CD4-positive, alpha-beta memory T cell (primary cell): ENCODE data around the gene LRIG1. TPM values are rescaled to one million over a fixed set of nuclear protein-coding genes. Genes with fewer than 3 reads are reported as not detected.

ENCODE experiments used
- CTCF ChIA-PET: fragments of 350-600 bp; sonication (Branson Sonifier 250); formaldehyde crosslinking; loops from one replicate; lab custom pipeline; 2021; ENCODE audit warnings: inconsistent platforms; ENCODE audit not compliant: partially characterized antibody; lab: Charles Lee
- POLR2A ChIA-PET: fragments of 350-600 bp; sonication (Branson Sonifier 250); formaldehyde crosslinking; loops from one replicate; lab custom pipeline; 2021; ENCODE audit not compliant: partially characterized antibody; lab: Charles Lee
- DNase-seq, 5 donors: peaks; one replicate each; pipeline versions ENCODE4 v3.0.0 to v3.0.0-alpha.2; 2020 to 2022; ENCODE audit warnings: mixed read lengths in 1 of 5
- H3K27ac ChIP-seq: one replicate; pipeline ENCODE4 v1.7.0; 2013; ENCODE audit warnings: low read depth, low read length
- H3K27me3 ChIP-seq: 2 replicates; pipeline ENCODE4 v1.7.0; 2013; ENCODE audit warnings: mild to moderate bottlenecking, low read length, moderate library complexity; ENCODE audit not compliant: insufficient read depth
- H3K36me3 ChIP-seq: 2 replicates; pipeline ENCODE4 v1.7.0; 2013; ENCODE audit warnings: mild to moderate bottlenecking, low read length, moderate library complexity; ENCODE audit not compliant: insufficient read depth
- H3K4me1 ChIP-seq: 2 replicates; pipeline ENCODE4 v1.7.0; 2013; ENCODE audit warnings: mild to moderate bottlenecking, low read length, moderate library complexity; ENCODE audit not compliant: insufficient read depth
- H3K4me3 ChIP-seq, 2 donors: one replicate each; pipeline ENCODE4 v1.7.0; 2013; ENCODE audit warnings: low read length in 2 of 2, mild to moderate bottlenecking in 1 of 2
- H3K9me3 ChIP-seq, 2 donors: one replicate each; pipeline ENCODE4 v1.7.0; 2013; ENCODE audit warnings: low read length in 2 of 2, control low read depth in 1 of 2; ENCODE audit not compliant: control insufficient read depth in 1 of 2
- H3K27ac Mint-ChIP-seq, 7 donors: one replicate each; pipeline ENCODE4 v1.8.0; 2020 to 2021; ENCODE audit warnings: mixed read lengths in 7 of 7, mild to moderate bottlenecking in 6 of 7, inconsistent platforms in 3 of 7, moderate library complexity in 3 of 7
- H3K27me3 Mint-ChIP-seq, 2 donors: one replicate each; pipeline ENCODE4 v1.8.0; 2020 to 2021; ENCODE audit warnings: mixed read lengths in 2 of 2
- H3K36me3 Mint-ChIP-seq, 2 donors: one replicate each; pipeline ENCODE4 v1.8.0; 2020 to 2021; ENCODE audit warnings: mixed read lengths in 2 of 2, inconsistent platforms in 1 of 2, mild to moderate bottlenecking in 1 of 2
- H3K4me1 Mint-ChIP-seq, 4 donors: one replicate each; pipeline ENCODE4 v1.8.0; 2020 to 2021; ENCODE audit warnings: mixed read lengths in 4 of 4, mild to moderate bottlenecking in 1 of 4
- H3K4me3 Mint-ChIP-seq, 8 donors: one replicate each; pipeline ENCODE4 v1.8.0; 2020 to 2021; ENCODE audit warnings: mixed read lengths in 8 of 8, mild to moderate bottlenecking in 7 of 8, moderate library complexity in 6 of 8, inconsistent platforms in 3 of 8
- H3K9me3 Mint-ChIP-seq, 8 donors: one replicate each; pipeline ENCODE4 v1.8.0; 2020 to 2021; ENCODE audit warnings: mixed read lengths in 8 of 8, mild to moderate bottlenecking in 5 of 8, inconsistent platforms in 3 of 8, moderate library complexity in 1 of 8
- intact Hi-C: fragments of 100-400 bp; cut with micrococcal nuclease; formaldehyde crosslinking; loops from one replicate; pipeline ENCODE4 v1.15.1; 2023
- polyA plus RNA-seq, 2 donors: library from polyadenylated mRNA; unstranded; fragments of 300-500 nt; fragmentation: Illumina TruSeq; gene quantifications; one replicate each; pipeline ENCODE4 v1.2.3, GENCODE V29; 2021
- total RNA-seq, 2 experiments: library from RNA; stranded (reverse); gene quantifications; one replicate each; pipeline ENCODE4 v1.2.3, GENCODE V29; 2021

Gene LRIG1
- total and polyA plus RNA-seq, 4 experiments from 2014 or later: 28.6 to 71.7 (median 62.4) TPM

DNA sequence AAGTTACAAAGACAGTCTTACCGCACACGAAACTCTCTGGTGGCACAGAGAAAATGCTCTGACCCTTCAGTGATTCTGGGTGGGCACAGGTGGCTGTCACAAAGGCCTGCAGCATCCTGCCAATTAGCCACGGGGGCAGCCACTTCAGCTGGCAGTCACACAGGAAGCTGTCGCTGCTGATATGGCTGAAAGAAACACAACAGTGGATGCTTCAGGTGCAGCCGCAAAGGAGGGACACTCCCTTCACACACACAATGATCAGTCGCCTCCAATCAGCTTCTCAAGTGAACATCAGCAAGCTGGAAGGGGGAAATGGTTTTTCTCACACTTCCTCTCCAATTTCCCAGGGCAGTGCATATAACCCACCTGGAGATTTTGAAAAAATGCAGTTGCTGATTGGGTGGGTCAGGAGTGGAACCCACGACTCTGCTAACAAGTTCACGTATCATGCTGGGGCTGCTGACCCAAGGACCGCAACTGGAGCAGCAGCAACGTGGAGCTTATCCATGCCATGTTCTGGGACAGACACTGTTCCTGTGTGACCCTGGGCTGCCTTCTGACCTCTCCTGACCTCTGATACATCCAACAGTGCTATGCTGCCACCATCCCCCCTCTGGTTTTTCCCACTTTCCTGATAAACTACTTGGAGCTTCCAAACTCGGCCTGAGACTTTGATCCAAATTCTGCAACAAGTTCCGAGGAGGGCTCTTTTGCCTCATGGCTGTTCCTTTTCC, 106.6 kb downstream of the LRIG1 start:
- Histone ChIP-seq H3K27me3 (no peaks in the 10 kb centered on the region), H3K4me1 (peaks cover 59% of the 10 kb centered on the region), H3K27ac (peak overlapping the region; percentile 45), H3K9me3 (no peaks in the 10 kb centered on the region), H3K36me3 (peaks cover 33% of the 10 kb centered on the region), H3K4me3 (peak overlapping the region; percentile 44 to 49)
- CTCF ChIA-PET: interaction anchor here (0.9 to 5.1 kb wide), 18 partner anchors 9 to 428 kb away, joined by 3 to 53 read pairs (median 5); no protein-coding TSS in a partner anchor
- intact Hi-C loops: loop anchor here (1.0 to 10.0 kb wide), 6 partner anchors 15 to 611 kb away; partner anchors contain the start of gene LRIG1
- peak overlapping the region; percentile 90 to 99 (median 97) for H3K27ac Mint-ChIP-seq
- H3K4me3 Mint-ChIP-seq: peak overlapping the region; percentile 75 to 94 (median 90)
- no peaks in the 10 kb centered on the region for H3K9me3 Mint-ChIP-seq
- H3K36me3 Mint-ChIP-seq: peaks cover 41 to 74% of the 10 kb centered on the region in 2 donors
- POLR2A ChIA-PET: interaction anchor here (0.7 to 3.0 kb wide), 28 partner anchors 11 to 604 kb away, joined by 3 to 29 read pairs (median 5); partner anchors contain the start of genes KBTBD8 and LRIG1
- peak; percentile 74 to 83 (median 81) for DNase-seq
- peaks cover 50 to 61% (median 56%) of the 10 kb centered on the region in 4 donors for H3K4me1 Mint-ChIP-seq
- no peaks in the 10 kb centered on the region for H3K27me3 Mint-ChIP-seq

GRCh38 chr3:66393333-66394005, 107.4 kb downstream of the LRIG1 start:
- H3K27ac Mint-ChIP-seq: peak overlapping the region; percentile 90 to 99 (median 97)
- H3K36me3 Mint-ChIP-seq: peaks cover 44 to 71% of the 10 kb centered on the region in 2 donors
- peak overlapping the region; percentile 75 to 94 (median 90) for H3K4me3 Mint-ChIP-seq
- no peaks in the 10 kb centered on the region for H3K27me3 ChIP-seq
- peaks cover 32% of the 10 kb centered on the region for H3K36me3 ChIP-seq
- H3K27ac ChIP-seq: peak overlapping the region; percentile 45
- H3K4me1 Mint-ChIP-seq: peaks cover 51 to 68% (median 59%) of the 10 kb centered on the region in 4 donors
- H3K4me3 ChIP-seq: peak overlapping the region; percentile 44 to 49
- intact Hi-C loops: loop anchor here (1.0 to 10.0 kb wide), 6 partner anchors 15 to 611 kb away; partner anchors contain the start of gene LRIG1
- DNase-seq: peak in 2 of 5 donors; percentile 70 to 76
- peaks cover 65% of the 10 kb centered on the region for H3K4me1 ChIP-seq
- no peaks in the 10 kb centered on the region for H3K9me3 ChIP-seq
- H3K27me3 Mint-ChIP-seq: no peaks in the 10 kb centered on the region
- no peaks in the 10 kb centered on the region for H3K9me3 Mint-ChIP-seq
- POLR2A ChIA-PET: interaction anchor here (0.7 to 3.0 kb wide), 23 partner anchors 10 to 605 kb away, joined by 3 to 29 read pairs (median 5); partner anchors contain the start of genes KBTBD8 and LRIG1
- CTCF ChIA-PET: interaction anchor here (0.8 to 5.1 kb wide), 17 partner anchors 8 to 429 kb away, joined by 3 to 53 read pairs (median 6); no protein-coding TSS in a partner anchor

- Mint-ChIP-seq H3K27me3 (no peaks in the 10 kb centered on the region), H3K9me3 (no peaks in the 10 kb centered on the region), H3K4me1 (peaks cover 55 to 73% (median 64%) of the 10 kb centered on the region in 4 donors), H3K36me3 (peaks cover 44 to 71% of the 10 kb centered on the region in 2 donors), H3K4me3 (peak overlapping the region; percentile 72 to 94 (median 89)), H3K27ac (peak overlapping the region; percentile 90 to 99 (median 97))
- H3K9me3 ChIP-seq: no peaks in the 10 kb centered on the region
- ChIA-PET CTCF (interaction anchor here (0.8 to 5.1 kb wide), 15 partner anchors 8 to 429 kb away, joined by 3 to 53 read pairs (median 9); no protein-coding TSS in a partner anchor), POLR2A (interaction anchor here (1.0 to 3.0 kb wide), 15 partner anchors 9 to 605 kb away, joined by 3 to 29 read pairs (median 7); partner anchors contain the start of gene KBTBD8)
- peaks cover 27% of the 10 kb centered on the region for H3K36me3 ChIP-seq
- intact Hi-C loops: loop anchor here (5.0 to 10.0 kb wide), 3 partner anchors 109 to 612 kb away; partner anchors contain the start of gene LRIG1
- H3K4me1 ChIP-seq: peaks cover 65% of the 10 kb centered on the region
- no peak for DNase-seq
- peak overlapping the region; percentile 44 to 49 for H3K4me3 ChIP-seq
- H3K27me3 ChIP-seq: no peaks in the 10 kb centered on the region
- H3K27ac ChIP-seq: peak overlapping the region; percentile 45
Measured at GRCh38 chr3:66392966-66393332, 107.9 kb downstream of the LRIG1 start.

GRCh38 chr3:66392512-66392911, 108.3 kb downstream of the LRIG1 start:
- POLR2A ChIA-PET: interaction anchor here (1.3 to 3.0 kb wide), 7 partner anchors 9 to 104 kb away, joined by 4 to 21 read pairs (median 12); no protein-coding TSS in a partner anchor
- DNase-seq: no peak
- Histone ChIP-seq H3K36me3 (peaks cover 23% of the 10 kb centered on the region), H3K4me3 (peak overlapping the region in 1 of 2 donors; percentile 44), H3K9me3 (no peaks in the 10 kb centered on the region), H3K4me1 (peaks cover 65% of the 10 kb centered on the region), H3K27ac (peak overlapping the region; percentile 45), H3K27me3 (no peaks in the 10 kb centered on the region)
- no peaks in the 10 kb centered on the region for H3K27me3 Mint-ChIP-seq
- intact Hi-C loops: loop anchor here (5.0 to 10.0 kb wide), 3 partner anchors 110 to 612 kb away; partner anchors contain the start of gene LRIG1
- CTCF ChIA-PET: interaction anchor here (0.8 to 5.1 kb wide), 10 partner anchors 9 to 430 kb away, joined by 3 to 53 read pairs (median 10); no protein-coding TSS in a partner anchor
- peak overlapping the region; percentile 90 to 99 (median 97) for H3K27ac Mint-ChIP-seq
- H3K36me3 Mint-ChIP-seq: peaks cover 41 to 67% of the 10 kb centered on the region in 2 donors
- no peaks in the 10 kb centered on the region for H3K9me3 Mint-ChIP-seq
- H3K4me1 Mint-ChIP-seq: peaks cover 55 to 74% (median 64%) of the 10 kb centered on the region in 4 donors
- H3K4me3 Mint-ChIP-seq: peak overlapping the region; percentile 72 to 94 (median 89)

GRCh38 chr3:66390013-66390412, 110.8 kb downstream of the LRIG1 start:
- Mint-ChIP-seq H3K27me3 (no peaks in the 10 kb centered on the region), H3K9me3 (no peaks in the 10 kb centered on the region), H3K27ac (peak overlapping the region in 4 of 7 donors; percentile 5 to 57 (median 32)), H3K36me3 (peaks cover 64 to 76% of the 10 kb centered on the region in 2 donors), H3K4me1 (peaks cover 56 to 87% (median 69%) of the 10 kb centered on the region in 4 donors), H3K4me3 (peak overlapping the region in 5 of 8 donors; percentile 7 to 48 (median 27))
- no peak for DNase-seq
- CTCF ChIA-PET: interaction anchor here (1.5 to 2.2 kb wide), 3 partner anchors 12 to 17 kb away, joined by 4 to 13 read pairs (median 6); no protein-coding TSS in a partner anchor
- Histone ChIP-seq H3K9me3 (no peaks in the 10 kb centered on the region), H3K36me3 (peaks cover 19% of the 10 kb centered on the region), H3K27me3 (no peaks in the 10 kb centered on the region), H3K4me1 (peaks cover 68% of the 10 kb centered on the region), H3K27ac (no peak overlapping the region), H3K4me3 (no peak overlapping the region)
- POLR2A ChIA-PET: interaction anchor here (2.8 kb wide), 1 partner anchor 12 kb away, joined by 17 read pairs; no protein-coding TSS in a partner anchor
- intact Hi-C loops: loop anchor here (2.0 to 10.0 kb wide), 4 partner anchors 87 to 615 kb away; partner anchors contain the start of gene LRIG1

DNA sequence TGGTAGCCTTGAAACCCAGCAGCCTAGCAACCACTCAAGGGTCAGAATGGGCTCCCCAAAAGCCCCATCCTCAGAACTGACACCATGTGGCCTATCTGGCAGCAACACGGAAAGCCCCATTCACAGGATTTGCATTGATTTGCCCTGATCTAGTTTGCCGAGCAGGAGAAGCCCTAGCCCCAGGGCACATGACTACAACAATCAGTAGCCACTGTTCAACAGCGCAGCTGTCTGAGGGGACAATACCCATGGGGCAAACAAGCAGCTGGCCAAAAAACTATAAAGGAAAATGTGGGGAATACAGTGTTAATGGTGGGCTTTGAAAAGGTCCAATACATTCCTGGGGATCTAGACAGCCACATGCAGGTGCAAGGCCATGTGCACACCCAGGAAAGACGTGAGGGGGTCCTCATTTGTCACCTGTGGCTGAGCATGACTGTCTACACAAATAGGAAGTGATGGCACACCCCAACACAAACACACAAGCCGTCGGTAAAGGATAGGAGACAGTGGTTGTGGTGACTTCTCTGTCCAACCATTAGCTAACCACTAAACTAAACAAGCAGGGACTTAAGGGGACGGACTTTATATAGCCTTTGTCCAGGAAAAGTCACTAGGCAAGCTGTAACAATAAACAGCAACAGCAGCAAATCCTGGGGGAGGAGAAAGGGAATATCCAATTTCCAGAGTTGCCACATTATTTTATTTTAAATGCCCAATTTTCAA, 113.7 kb downstream of the LRIG1 start:
- H3K9me3 Mint-ChIP-seq: no peaks in the 10 kb centered on the region
- no peak for DNase-seq

More for the DNA sequence above, 113.7 kb downstream of the LRIG1 start:
- H3K4me3 Mint-ChIP-seq: peak overlapping the region in 1 of 8 donors; percentile 48
- H3K36me3 ChIP-seq: peaks cover 42% of the 10 kb centered on the region
- H3K9me3 ChIP-seq: no peaks in the 10 kb centered on the region
- intact Hi-C loops: no loop called here
- no peak overlapping the region for H3K4me3 ChIP-seq
- ChIA-PET CTCF (interaction anchor here (1.0 to 2.6 kb wide), 2 partner anchors 9 to 133 kb away, joined by 3 to 29 read pairs; no protein-coding TSS in a partner anchor), POLR2A (interaction anchor here (1.6 kb wide), 1 partner anchor 113 kb away, joined by 6 read pairs; the partner anchor contains the start of gene LRIG1)
- H3K4me1 ChIP-seq: peaks cover 38% of the 10 kb centered on the region
- H3K27ac ChIP-seq: no peak overlapping the region
- peaks cover 32 to 62% (median 41%) of the 10 kb centered on the region in 4 donors for H3K4me1 Mint-ChIP-seq
- no peaks in the 10 kb centered on the region for H3K27me3 ChIP-seq
- peak overlapping the region in 5 of 7 donors; percentile 41 to 68 (median 66) for H3K27ac Mint-ChIP-seq
- H3K36me3 Mint-ChIP-seq: peaks cover 75 to 77% of the 10 kb centered on the region in 2 donors
- no peaks in the 10 kb centered on the region for H3K27me3 Mint-ChIP-seq
